Activated CD4-positive, alpha-beta T cell treated with anti-CD3 and anti-CD28 coated beads for 48 hours (primary cell): Measurements from ENCODE around the gene SLC25A43.
A peak's percentile ranks its signal among the peaks of the same experiment; 100 is the strongest.
"Not testable (repeated sequence)": the region's sequence is repeated elsewhere in the genome, so short reads cannot be mapped to it uniquely, and the experiment has no call there.

Experiments used
- DNase-seq: peaks from one replicate; pipeline ENCODE4 v3.0.0-alpha.2; 2020

The SLC25A43 gene

GRCh38 chrX:119468551-119469312 is 69.6 kb downstream of the SLC25A43 start:
- peak; percentile 91 for DNase-seq

- no peak for DNase-seq
These were observed 70.1 kb downstream of the SLC25A43 start for GRCh38 chrX:119469313-119469635.

- DNase-seq: no peak
These were observed 75.7 kb downstream of the SLC25A43 start for GRCh38 chrX:119474615-119475388.

- DNase-seq: no peak
These were observed 76.4 kb downstream of the SLC25A43 start for GRCh38 chrX:119475389-119476101.

- no peak for DNase-seq
These were observed 78.7 kb downstream of the SLC25A43 start for GRCh38 chrX:119477812-119478232.

- DNase-seq: no peak
These were observed 79.4 kb downstream of the SLC25A43 start for GRCh38 chrX:119478504-119478903.

GRCh38 chrX:119479845-119480244 is 80.7 kb downstream of the SLC25A43 start:
- DNase-seq: no peak

GRCh38 chrX:119481323-119481801 is 82.2 kb downstream of the SLC25A43 start:
- no peak for DNase-seq

GRCh38 chrX:119482041-119482440 is 82.9 kb downstream of the SLC25A43 start:
- no peak for DNase-seq

GRCh38 chrX:119482481-119483480 is 83.6 kb downstream of the SLC25A43 start:
- peak; percentile 78 for DNase-seq

- DNase-seq: no peak
These were observed 87.6 kb downstream of the SLC25A43 start for GRCh38 chrX:119486745-119487144.

GRCh38 chrX:119487766-119488165 is 88.6 kb downstream of the SLC25A43 start:
- not testable (repeated sequence) for DNase-seq

- peak; percentile 35 for DNase-seq
These were observed 89.6 kb downstream of the SLC25A43 start for GRCh38 chrX:119488749-119489148.

- no peak for DNase-seq
These were observed 90.3 kb downstream of the SLC25A43 start for GRCh38 chrX:119489212-119490074.

- no peak for DNase-seq
These were observed 93.3 kb downstream of the SLC25A43 start for GRCh38 chrX:119492463-119492862.

- DNase-seq: not testable (repeated sequence)
These were observed 94.8 kb downstream of the SLC25A43 start for GRCh38 chrX:119493851-119494495.

- no peak for DNase-seq
These were observed 96.9 kb downstream of the SLC25A43 start for GRCh38 chrX:119495734-119496726.

- DNase-seq: no peak
These were observed 98.0 kb downstream of the SLC25A43 start for GRCh38 chrX:119497185-119497584.
